Embryonic facial prominence (tissue), 1 donor: ENCODE results near the gene GPHB5.
A peak's percentile ranks its signal among the peaks of the same experiment; 100 is the strongest.
"Not testable (repeated sequence)": the region's sequence is repeated elsewhere in the genome, so short reads cannot be mapped to it uniquely, and the experiment has no call there.

Experiments
- DNase-seq: peaks from one replicate; pipeline ENCODE4 v3.0.0-alpha.2; 2016; ENCODE audit errors: extremely low spot score

GPHB5 gene

DNA sequence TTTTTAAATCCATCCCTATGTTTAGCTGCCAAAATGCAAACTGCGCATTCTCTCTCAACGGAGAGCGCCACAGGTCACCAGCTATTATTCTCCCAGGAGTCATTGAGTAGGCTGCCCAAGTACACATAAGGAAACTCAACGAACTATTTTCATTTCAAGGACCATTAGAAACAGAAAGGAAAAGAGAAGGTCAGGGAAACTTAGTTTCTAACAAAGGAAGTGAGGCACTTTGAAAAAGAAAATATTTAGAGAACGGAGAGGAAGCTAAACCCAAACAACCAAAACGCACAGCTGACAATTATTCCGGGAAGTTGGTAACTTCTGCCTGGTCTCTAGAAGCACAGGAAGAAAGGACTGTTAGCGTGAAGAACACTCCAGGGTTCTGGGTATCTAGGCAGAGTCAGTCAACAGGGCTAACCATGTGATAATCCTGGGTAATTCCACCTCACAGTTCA is 23.5 kb downstream of the GPHB5 start:
- no peak for DNase-seq

DNA sequence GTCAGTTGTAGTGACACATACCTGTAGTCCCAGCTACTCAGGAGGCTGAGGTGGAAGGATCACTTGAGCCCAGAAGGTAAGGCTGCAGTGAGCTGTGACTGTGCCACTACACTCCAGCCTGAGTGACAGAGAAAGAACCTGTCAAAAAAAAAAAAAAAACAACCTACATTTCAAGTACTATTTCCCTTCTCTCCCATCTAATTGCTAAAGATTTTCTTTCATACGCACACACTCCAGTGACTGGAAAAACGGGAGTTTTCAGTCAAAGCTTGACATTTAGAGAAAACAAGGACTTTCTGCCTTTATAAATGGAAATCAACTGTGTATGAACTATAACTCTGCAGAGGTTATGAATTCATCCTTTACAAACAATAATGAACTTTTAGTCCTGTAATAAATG is 25.9 kb downstream of the GPHB5 start:
- no peak for DNase-seq

DNA sequence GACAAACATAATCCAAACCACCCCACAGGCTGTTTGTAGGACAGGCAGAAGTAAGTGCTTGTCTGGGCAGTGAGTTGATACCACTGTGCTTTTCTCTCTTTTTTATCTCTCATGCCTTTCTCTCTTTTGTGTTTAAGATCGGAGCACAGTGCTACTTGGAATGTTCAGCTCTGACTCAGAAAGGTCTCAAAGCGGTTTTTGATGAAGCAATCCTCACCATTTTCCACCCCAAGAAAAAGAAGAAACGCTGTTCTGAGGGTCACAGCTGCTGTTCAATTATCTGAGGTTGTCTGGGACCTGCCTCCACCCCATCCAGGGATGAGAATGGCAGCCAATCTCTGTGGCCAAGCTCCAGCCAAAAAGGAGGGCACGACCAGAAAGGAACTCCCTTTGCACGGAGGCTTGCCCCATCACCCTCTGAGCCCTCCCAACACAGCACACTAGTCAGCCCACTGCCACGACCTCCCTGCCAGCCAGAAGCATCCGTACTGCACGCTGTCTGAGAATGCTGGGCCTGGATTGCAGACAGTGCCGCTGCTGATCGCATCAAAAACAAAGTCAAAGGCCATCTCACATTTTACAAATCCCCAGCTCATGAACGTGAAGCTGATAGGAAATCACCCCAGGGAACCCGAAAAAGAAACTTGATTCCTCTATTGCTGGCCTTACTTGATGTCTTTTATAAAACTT is 27.8 kb downstream of the GPHB5 start:
- DNase-seq, result no peak

DNA sequence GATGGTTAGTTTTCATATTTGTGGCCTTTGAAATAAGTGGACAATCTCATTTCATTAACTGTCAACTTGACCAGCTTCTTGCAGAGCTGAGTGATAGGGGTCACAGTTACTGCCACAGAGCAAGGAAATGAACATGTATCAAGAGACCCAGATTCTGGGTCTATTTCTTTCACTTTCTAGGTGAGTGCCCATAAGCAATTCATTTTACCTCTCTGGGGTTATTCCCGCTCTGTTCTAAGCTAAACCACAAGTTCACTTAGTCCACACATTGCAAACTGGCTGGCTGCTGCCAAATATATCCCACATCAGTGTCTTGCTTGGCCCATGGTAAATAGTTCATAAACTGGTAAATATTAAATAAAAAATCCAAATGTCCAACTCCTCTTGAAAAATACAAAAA is 29.9 kb downstream of the GPHB5 start:
- DNase-seq, result no peak

DNA sequence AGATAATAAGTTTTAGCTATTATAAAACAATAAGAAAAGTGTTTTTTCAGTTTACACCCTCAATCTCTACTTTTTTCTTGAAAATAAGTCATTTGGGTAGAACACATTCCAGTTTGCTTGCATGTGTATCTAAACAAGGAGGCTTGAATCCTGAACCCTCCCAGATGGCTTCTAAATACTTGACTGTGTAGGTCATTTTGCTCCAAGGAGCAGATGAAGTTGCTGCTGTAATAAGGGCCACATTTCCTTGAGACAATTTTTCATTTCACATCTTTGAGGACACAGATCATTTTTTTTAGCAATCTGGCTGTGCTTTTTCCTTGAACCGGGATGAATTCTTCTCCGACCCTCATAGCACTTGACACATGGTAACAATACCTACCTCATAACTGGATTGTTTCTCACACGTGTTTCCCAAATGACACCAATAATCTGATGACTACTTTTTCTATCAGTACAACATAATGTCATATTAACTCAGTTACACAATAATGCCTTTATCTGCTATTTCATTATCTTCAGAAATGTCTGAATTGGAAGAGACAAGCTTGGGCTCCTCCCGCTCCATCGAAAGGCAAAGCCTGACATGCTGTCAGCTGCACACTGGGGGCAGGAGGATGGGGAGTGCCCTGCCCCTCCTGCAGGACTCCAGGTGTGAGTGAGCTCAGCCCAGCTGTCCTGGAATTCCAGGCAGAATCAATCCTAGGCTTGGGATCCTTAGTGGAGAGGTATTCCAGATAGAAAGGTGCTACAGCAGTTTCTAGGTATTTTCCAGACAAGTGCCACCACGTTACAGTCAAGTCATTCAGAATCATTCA is 30.9 kb downstream of the GPHB5 start:
- DNase-seq, result no peak

DNA sequence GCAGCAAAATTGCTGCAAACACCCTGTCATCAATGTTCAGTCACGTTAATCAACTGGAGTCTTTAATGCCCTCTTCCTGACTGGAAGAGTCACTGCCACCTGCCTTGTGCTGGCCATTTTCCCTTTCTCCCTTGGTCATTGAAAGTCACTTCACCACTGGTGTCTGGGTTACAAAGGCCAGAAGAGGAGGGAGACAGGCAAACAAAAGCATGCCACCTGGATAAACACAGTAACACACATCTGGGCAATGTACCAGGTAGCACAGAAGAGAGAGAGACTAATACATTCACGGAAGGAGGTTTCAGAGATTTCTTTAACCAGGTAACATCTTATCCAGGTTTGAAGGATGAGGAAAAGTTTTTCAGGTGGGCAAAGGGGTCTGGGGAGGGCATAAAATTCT is 32.7 kb downstream of the GPHB5 start:
- no peak for DNase-seq

DNA sequence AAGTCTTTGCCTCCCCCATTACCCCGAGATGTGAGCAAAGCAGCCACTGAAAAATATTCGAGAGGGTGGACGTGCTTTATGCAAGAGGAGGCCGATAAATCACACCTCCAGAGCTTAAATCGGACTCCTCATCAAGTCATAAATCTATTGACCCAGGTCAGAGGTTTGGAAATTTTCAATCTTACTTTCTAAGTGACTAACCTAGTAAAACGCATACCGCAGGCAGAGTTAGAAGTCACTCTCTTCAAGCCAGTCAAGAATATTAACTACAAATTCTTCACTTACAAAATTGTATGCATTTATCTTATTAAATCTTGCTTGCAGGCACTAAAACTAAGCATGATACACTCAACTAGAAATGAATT is 34.9 kb downstream of the GPHB5 start:
- DNase-seq, result no peak

DNA sequence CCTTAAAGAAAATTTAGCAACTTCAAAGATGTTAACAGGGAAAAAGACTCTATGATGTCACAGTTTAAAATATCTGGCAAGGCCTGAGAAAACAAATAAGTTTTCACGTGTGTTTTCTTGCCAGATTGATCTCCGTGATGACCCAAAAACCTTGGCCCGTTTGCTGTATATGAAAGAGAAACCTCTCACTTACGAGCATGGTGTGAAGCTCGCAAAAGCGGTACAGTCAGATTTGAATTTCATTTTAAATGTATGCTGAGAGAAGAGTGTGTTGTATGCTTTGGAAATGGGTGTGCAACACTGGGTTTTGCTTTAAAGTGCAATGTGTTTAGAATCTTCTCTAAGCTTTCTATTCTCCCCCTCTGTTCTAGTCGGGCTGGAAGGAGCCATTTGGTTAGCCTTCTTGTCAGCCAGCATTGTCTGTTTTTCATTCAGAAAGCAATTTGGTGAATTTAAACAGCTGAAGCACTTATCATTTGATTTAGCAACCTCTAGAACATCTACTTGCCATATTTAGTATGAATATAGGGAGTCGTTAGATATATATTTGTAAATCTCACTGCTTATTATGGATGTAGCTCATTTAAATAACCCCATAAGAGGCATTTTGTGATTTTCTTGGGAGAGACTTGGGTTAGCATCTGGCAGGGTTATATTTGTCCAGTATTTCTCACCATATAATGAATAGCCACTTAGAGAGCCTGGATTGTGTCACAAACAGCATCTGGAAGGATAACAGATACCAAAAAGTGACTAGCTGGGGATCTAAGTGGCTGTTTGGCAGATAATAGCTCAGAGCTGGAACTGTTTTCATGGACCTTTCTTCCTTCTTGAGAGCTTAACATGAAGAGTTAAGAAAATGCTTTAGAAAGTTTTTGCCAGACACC is 35.5 kb downstream of the GPHB5 start:
- no peak for DNase-seq

DNA sequence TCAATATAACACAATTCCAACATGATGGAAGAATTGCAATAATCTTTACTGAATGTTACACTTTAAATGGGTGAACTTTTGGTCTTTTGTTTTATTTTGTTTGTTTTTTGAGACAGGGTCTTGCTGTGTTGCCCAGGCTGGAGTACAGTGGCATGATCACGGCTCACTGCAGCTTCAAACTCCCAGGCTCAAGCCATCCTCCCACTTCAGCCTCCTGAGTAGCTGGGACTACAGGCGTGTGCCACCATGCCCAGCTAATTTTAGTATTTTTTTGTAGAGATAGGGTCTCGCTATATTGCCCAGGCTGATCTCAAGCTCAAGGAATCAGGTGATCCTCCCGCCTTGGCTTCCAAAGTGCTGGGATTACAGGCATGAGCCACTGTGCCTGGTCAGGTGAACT is 38.8 kb downstream of the GPHB5 start:
- DNase-seq, result not testable (repeated sequence)

DNA sequence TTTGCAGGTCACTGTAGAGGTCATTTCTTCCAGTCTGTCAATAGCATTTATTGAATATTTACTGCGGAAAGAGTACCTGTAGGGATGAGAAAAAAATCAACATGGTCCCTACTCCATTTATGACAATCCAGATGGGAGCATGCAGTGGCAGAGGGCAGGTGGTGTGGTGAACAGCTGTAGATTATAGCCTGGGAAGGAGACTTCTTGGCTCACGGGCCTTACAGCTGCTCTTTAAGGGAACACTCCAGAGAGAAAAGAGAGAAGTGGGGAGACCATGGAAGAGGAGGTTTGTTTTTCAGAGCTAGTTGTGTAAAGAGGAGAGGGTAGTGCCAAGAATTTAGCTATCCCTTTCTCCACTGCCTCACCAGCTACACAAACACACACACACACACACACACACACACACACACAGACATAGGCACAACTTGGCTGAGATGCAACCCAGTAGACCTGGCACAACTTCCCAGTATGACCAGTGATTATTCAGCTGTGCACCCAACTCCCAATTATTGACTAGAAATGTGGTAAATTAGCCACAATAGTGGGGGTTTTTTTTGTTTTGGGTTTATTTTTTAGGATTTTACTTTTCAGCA is 41.0 kb downstream of the GPHB5 start:
- no peak for DNase-seq

DNA sequence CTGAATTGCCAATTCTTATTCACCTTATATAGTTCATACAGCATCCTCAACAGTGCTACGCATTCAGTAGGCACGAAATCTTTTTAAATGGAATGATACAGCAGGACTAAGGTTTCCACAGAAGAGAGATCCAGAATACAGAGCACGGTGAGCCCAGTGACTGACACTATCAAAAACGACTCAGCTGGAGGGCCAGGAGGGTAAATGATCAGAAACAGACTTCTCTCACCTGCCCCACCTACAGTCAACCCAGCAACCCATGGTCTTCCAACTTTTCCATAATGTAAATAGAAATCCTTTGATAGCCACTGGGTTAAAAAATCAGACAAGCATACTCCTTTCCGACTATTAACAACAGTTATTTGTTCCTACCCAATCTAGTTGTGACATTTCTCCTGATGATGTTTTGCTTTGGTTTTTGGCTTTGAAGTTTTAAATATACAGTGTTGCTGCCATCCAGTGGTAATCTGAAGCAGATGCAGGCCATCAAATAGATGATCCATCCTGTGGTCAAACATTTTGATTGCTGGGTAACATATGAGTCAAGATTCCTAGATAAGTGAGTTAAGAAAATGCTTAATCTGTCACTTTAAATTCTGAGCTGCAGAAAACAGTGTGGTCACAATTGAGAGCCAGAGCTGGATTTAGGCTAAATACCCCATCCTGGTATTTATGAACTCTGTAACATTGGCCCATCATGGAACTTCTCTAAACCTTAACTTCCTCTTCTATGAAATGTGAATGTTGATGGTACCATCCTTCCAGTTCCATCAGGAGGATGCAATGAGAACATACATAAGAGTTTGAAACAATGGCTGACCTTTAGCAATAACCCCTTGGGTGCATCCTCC is 42.0 kb downstream of the GPHB5 start:
- peak; percentile 39 for DNase-seq

DNA sequence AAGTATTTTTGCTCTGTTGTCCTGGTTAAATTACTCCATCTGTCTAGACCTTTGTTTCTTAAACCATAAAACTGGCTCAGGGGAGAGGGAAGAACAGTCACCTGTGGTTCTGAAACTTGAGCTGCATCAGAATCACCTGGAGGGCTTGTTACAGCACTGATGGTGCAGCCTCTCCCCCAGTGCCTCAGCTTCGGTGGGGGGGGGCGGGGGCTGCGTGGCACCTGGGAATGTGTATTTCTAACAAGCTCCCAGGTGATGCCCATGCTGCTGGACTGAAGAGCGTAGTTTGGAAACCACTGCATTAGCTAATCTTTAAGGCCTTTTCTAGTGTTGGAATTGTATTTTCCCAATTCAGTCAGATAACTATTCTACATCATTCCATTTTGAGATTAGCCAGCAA is 42.7 kb downstream of the GPHB5 start:
- no peak for DNase-seq

DNA sequence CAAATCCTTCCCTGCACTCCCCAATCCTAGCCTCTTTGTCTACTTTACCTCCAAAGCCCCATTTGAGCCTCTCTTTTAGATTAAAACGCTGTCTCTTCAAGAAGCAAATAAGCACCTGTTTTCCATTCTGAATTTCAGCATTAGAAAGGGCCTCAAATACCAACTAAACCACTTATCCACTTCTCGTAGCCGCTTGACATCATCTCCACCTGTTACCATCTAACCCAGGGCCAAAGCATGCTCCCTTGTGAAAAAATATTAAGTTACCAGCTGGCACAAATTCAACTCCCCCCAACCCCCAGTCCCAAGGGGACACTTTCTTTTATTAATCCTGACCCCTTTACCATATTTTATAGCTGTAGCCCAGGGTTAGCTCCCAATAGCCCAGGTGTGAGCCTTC is 43.1 kb downstream of the GPHB5 start:
- DNase-seq, result no peak

DNA sequence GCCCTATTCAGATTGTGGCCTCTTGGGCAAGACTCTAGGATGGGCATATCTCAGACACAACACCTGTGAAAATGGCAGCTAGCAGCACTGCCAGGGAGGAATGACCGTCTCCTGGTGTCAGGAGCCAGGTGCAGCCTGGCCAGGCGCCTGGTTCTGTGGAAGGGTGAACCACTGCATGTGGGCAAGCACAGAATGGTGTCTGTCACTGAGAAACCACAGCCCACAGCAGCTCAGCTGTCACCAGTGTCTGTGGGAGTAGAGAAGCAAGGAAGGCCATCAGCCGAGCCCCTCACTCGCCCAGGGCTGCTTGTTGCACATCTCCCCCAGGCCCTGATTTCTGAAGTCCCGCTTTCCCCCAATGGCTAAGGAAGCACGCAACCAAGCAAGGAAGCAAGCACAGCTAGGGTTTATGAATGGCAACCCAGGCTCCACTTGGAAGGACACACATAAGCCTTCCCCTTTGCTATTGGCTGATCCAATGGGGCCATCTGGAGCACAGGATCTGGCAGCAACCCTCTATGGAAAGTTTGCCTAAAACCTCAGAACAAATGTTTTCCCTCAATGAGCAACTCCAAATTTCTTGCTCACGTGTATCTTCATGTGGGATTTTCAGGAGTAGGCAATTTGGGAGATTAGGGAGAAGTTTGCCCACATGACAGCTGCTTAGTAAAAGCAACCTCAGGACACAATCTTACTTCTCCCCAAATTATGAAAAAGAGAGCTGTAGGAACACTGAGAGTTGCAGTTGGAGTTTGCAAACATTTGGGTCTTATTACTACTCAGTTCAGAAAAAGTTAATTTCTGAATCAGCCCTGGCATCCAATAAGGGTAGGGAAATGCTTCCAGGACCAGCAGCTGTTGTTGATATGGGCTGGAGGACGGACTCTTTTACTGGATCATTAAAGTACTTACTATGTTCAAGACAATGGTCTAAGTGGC is 44.7 kb downstream of the GPHB5 start:
- DNase-seq, result no peak

DNA sequence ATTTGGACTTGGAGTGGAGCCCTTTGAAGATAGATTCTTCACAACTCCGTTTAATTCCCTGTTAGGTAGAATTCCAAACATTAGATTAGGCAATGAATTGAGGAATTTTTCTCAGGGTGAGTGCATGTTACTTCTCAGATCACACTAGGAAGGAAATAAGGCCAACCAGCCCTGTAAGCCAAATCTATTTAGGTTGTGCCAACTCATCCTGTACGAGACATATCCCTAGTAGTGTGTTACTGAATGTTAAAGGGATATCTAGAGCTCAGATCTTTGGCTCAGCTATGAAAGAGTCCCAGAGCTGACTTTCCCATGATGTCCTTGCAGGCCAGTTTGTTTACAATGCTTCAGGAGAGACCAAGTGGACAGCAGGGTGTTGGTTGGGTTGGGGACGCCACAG is 45.6 kb downstream of the GPHB5 start:
- DNase-seq, result no peak

DNA sequence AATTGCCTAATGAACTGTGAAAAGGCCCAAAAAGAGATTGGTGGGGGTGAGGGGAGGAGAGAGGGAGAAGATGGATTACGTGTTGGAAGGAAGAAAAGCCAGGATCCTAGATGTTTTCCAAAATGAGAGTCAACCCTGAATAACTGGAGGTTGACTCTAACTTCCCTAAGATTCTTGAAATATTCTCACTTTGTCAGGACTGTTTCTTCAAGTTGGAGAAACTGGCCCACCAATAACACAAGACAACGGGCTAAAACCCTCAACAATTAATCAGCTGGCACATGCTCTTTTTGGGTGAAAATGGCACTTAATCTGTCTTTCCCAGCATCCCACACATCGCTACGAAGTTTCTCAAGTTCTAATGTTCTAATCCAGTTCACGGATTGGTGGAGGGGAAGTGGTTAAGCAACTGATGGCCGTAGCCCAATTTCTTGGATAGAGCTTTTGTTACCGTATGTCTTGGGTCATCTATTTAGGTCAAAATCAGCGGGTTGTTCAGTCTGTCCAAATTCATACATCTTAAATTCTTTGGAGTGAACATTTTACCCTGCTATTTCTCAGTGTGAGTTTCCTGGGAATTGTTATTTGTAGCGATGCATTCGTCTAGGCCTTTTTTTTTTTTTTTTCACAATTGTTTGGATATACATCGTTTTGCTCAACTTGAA is 49.0 kb downstream of the GPHB5 start:
- no peak for DNase-seq

DNA sequence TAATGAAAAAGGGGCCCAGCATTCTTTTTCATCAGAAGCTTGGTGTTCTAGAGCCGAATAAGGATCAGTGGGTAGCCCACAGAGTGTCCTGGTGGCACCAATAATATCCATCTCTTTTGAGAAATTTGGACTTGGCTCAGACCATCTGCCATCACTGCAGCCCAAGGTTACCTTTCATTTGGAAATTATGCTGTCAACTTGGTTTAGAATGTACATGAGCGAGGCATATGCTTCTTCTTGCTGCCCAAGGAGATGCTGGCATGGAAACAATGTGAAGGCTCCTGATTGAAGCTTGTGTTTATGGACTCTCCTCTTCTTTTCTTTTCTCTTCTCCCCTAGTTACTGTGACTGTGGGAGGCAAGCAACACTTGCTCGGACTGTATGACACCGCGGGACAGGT is 50.0 kb downstream of the GPHB5 start:
- no peak for DNase-seq

DNA sequence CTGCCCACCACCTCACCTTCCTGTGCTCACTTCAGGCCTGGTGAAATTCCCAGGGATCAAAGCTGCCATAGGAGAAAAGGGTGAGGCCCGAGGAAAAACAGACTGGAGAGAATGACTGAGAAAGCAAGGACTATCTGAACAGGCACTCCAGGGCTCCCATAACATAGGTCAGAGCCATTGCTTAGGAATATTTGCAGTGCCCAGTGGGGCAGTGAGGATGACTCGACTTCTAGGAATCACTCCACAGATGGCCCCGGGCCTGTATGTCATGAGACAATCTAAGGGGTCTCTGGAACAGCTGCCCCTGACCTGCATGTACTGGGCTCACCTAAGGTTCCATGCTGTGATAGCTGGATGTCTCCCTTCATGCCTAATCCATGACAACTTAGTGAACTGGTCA is 51.6 kb downstream of the GPHB5 start:
- no peak for DNase-seq

DNA sequence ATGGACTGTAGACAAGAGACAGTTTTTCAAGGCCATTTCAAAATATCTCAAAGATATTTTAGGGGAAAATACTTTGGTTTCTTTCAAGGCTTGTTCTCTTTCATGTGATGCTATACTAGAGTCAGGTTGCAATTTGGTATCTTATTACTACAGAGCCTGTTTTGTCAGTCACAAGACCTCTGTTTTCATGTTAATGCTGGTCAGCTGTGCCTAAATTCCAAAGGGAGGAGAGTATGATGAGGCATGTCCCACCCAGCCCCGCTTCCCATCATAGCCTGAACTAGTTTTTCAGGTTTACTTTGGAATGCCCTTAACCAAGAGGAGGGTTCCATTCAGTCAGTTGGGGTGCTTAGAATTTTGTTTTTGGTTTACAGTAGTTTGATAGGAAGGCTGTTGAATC is 52.6 kb downstream of the GPHB5 start:
- no peak for DNase-seq
